COLO829 (cell line): ENCODE measurements around the gene PCDHGB2.
"Not testable (repeated sequence)": the region's sequence is repeated elsewhere in the genome, so short reads cannot be mapped to it uniquely, and the experiment has no call there.

Experiments used
- DNase-seq: peaks from one replicate; pipeline ENCODE4 v3.0.0; 2012; ENCODE audit warnings: low spot score

The PCDHGB2 gene

DNA sequence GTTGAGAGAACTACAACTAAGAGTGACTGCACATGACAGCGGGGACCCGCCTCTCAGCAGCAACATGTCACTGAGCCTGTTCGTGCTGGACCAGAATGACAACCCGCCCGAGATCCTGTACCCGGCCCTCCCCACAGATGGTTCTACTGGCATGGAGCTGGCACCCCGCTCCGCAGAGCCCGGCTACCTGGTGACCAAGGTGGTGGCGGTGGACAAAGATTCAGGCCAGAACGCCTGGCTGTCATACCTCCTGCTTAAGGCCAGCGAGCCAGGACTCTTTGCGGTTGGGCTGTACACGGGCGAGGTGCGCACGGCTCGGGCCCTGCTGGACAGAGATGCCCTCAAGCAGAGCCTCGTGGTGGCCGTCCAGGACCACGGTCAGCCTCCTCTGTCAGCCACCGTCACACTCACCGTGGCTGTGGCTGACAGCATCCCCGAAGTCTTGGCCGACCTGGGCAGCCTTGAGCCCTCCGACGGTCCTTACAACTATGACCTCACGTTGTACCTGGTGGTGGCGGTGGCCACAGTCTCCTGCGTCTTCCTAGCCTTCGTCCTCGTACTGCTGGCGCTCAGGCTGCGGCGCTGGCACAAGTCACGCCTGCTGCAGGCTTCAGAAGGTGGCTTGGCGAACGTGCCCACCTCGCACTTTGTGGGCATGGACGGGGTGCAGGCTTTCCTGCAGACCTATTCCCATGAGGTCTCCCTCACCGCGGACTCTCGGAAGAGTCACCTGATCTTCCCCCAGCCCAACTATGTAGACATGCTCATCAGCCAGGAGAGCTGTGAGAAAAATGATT lies 24.9 kb downstream of the PCDHGB2 start:
- DNase-seq = no peak

DNA sequence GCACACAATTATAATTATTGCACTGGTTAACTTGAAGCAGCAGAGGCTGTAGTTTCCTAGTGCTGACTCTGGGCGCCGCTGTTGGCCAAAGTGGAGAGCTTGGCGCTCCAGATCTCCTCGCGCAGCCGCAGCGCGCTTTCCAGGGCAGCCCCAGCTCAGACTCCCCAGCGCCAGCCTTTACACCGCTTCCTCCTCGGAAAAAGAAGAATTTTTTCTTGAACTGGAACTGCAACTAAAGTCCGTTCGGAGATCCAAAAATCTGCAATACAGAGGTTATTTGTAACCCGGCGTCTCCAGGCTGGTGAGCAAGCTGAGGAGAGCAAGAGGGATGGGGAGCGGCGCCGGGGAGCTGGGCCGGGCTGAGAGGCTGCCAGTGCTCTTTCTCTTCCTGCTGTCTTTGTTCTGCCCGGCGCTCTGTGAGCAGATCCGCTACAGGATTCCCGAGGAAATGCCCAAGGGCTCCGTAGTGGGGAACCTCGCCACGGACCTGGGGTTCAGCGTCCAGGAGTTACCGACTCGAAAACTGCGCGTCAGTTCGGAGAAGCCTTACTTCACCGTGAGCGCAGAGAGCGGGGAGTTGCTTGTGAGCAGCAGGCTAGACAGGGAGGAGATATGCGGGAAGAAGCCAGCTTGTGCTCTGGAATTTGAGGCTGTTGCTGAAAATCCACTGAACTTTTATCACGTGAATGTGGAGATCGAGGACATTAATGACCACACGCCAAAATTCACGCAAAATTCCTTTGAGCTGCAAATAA lies 27.9 kb downstream of the PCDHGB2 start, which contains the start of gene PCDHGB4:
TSS of gene PCDHGB4 (plus strand) at position 142 of the 755 bp plus-strand sequence. CDS start at position 329, 187 bp downstream.
- DNase-seq = not testable (repeated sequence)

DNA sequence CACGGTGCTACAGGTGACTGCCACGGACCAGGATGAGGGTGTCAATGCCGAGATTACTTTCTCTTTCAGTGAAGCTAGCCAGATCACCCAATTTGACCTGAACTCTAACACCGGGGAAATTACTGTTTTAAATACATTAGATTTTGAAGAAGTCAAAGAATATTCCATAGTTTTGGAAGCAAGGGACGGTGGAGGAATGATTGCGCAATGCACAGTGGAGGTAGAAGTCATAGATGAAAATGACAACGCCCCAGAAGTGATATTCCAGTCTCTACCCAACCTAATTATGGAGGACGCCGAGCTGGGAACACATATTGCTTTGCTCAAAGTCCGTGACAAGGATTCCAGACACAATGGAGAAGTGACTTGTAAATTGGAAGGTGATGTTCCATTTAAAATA lies 28.9 kb downstream of the PCDHGB2 start:
- no peak for DNase-seq

DNA sequence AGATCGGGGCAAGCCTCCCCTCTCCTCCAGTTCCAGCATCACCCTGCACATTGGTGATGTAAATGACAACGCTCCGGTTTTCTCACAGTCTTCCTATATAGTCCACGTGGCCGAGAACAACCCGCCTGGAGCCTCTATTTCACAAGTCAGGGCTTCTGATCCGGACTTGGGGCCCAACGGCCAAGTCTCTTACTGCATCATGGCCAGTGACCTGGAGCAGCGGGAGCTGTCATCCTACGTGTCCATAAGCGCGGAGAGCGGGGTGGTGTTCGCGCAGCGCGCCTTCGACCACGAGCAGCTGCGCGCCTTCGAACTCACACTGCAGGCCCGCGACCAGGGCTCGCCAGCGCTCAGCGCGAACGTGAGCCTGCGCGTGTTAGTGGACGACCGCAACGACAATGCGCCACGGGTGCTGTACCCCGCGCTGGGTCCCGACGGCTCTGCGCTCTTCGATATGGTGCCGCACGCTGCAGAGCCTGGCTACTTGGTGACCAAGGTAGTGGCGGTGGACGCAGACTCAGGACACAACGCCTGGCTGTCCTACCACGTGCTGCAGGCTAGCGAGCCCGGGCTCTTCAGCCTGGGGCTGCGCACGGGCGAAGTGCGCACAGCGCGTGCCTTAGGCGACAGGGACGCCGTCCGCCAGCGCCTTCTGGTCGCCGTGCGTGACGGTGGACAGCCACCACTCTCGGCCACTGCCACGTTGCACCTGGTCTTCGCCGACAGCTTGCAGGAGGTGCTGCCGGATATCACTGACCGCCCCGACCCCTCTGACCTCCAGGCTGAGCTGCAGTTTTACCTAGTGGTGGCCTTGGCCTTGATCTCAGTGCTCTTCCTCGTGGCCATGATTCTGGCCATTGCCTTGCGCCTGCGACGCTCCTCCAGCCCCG lies 29.6 kb downstream of the PCDHGB2 start:
- DNase-seq = no peak

DNA sequence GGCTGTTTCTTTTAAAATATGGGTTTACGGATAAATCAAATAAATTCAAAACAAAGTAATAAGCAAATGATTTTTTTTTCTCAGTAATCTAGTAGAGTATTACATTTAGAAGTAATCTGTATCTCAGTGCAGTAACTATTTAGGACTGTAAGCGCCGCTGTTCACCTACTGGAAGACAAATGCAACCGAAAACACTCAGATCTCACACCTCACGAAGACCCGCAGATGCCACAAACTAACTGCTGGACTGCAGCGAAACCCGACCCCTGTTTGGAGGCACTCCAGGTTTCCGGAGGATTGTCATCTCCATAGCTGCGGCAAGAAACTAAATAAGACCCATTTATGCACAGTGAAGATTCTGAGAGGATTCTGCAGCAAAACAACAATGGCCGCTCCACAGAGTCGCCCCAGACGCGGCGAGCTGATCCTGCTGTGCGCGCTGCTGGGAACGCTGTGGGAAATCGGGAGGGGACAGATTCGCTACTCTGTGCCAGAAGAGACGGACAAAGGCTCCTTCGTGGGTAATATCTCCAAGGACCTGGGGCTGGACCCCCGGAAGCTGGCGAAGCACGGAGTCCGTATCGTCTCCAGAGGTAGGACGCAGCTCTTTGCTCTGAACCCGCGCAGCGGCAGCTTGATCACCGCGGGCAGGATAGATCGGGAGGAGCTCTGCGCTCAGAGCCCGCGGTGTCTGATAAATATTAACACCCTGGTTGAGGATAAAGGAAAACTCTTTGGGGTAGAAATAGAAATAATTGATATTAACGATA lies 32.8 kb downstream of the PCDHGB2 start, which contains the start of gene PCDHGA8:
TSS of gene PCDHGA8 (plus strand) at position 205 of the 770 bp plus-strand sequence. CDS start at position 386, 181 bp downstream.
- no peak for DNase-seq

DNA sequence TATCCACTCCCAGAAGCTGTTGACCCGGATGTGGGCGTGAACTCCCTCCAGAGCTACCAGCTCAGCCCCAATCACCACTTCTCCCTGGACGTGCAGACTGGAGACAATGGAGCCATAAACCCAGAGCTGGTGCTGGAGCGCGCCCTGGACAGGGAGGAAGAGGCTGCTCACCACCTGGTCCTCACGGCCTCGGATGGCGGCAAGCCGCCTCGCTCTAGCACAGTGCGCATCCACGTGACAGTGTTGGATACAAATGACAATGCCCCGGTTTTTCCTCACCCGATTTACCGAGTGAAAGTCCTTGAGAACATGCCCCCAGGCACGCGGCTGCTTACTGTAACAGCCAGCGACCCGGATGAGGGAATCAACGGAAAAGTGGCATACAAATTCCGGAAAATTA lies 33.5 kb downstream of the PCDHGB2 start:
- no peak for DNase-seq

DNA sequence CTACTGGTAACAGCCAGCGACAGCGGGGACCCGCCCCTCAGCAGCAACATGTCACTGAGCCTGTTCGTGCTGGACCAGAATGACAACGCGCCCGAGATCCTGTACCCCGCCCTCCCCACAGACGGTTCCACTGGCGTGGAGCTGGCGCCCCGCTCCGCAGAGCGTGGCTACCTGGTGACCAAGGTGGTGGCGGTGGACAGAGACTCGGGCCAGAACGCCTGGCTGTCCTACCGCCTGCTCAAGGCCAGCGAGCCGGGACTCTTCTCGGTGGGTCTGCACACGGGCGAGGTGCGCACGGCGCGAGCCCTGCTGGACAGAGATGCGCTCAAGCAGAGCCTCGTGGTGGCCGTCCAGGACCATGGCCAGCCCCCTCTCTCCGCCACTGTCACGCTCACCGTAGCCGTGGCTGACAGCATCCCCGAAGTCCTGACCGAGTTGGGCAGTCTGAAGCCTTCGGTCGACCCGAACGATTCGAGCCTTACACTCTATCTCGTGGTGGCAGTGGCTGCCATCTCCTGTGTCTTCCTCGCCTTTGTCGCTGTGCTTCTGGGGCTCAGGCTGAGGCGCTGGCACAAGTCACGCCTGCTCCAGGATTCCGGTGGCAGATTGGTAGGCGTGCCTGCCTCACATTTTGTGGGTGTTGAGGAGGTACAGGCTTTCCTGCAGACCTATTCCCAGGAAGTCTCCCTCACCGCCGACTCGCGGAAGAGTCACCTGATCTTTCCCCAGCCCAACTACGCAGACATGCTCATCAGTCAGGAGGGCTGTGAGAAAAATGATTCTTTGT lies 34.8 kb downstream of the PCDHGB2 start:
- not testable (repeated sequence) for DNase-seq

DNA sequence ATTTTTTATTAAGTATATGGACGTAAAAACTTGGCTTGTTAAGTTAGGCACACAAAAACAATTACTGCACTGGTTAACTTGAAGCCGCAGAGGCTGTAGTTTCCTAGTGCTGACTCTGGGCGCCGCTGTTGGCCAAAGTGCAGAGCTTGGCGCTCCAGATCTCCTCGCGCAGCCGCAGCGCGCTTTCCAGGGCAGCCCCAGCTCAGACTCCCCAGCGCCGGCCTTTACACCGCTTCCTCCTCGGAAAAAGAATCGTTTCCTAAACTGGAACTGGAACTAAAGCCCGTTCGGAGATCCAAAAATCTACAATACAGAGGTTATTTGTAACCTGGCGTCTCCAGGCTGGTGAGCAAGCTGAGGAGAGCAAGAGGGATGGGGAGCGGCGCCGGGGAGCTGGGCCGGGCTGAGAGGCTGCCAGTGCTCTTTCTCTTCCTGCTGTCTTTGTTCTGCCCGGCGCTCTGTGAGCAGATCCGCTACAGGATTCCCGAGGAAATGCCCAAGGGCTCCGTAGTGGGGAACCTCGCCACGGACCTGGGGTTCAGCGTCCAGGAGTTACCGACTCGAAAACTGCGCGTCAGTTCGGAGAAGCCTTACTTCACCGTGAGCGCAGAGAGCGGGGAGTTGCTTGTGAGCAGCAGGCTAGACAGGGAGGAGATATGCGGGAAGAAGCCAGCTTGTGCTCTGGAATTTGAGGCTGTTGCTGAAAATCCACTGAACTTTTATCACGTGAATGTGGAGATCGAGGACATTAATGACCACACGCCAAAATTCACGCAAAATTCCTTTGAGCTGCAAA lies 38.2 kb downstream of the PCDHGB2 start, which contains the start of gene PCDHGB5:
TSS of gene PCDHGB5 (plus strand) at position 192 of the 796 bp plus-strand sequence. CDS start at position 373, 181 bp downstream.
- DNase-seq = peak; percentile 23

DNA sequence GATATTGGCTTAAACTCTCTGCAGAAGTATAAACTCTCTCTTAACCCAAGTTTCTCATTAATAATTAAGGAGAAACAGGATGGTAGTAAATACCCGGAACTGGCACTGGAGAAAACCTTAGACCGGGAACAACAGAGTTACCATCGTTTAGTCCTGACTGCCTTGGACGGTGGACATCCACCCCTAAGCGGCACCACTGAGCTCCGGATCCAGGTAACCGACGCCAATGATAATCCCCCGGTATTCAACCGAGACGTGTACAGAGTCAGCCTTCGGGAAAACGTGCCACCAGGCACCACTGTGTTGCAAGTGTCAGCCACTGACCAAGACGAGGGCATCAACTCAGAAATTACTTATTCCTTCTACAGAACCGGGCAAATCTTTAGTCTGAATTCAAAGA lies 38.8 kb downstream of the PCDHGB2 start:
- DNase-seq = no peak

DNA sequence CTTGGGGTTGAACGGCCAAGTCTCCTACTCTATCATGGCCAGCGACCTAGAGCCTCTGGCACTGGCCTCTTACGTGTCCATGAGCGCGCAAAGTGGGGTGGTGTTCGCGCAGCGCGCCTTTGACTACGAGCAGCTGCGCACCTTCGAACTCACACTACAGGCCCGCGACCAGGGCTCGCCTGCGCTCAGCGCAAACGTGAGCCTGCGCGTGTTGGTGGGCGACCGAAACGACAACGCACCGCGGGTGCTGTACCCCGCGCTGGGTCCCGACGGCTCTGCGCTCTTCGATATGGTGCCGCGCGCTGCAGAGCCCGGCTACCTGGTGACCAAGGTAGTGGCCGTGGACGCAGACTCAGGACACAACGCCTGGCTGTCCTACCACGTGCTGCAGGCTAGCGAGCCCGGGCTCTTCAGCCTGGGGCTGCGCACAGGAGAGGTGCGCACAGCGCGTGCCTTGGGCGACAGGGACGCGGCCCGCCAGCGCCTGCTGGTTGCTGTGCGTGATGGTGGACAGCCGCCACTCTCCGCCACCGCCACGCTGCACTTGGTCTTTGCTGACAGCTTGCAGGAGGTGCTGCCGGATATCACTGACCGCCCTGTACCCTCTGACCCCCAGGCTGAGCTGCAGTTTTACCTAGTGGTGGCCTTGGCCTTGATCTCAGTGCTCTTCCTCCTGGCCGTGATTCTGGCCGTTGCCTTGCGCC lies 39.9 kb downstream of the PCDHGB2 start:
- DNase-seq = no peak

DNA sequence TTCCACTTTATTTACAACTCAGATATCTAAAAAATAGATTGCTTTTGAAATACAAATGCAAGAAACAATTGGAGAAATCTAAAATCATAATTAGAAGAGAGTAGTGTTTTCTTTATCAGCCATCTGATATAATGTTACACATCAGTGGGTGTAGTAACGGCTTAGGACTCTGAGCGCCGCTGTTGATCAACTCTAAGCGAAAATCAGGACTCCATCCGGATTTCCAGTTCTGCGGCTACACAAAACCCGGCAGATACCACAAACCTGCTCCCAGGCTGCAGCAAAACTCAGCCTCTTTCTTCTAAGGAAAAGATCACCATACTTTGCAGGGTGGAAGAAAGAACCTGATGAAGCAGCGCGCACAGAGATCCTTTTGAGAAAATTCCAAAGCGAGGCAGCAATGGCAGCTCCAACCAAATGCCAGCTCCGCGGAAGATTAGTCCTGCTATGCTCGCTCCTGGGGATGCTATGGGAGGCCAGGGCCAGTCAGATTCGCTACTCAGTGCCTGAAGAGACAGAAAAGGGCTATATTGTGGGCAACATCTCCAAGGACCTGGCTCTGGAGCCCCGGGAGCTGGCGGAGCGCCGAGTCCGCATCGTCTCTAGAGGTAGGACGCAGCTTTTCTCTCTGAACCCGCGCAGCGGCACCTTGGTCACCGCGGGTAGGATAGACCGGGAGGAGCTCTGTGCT lies 42.9 kb downstream of the PCDHGB2 start, which contains the start of gene PCDHGA9:
TSS of gene PCDHGA9 (plus strand) at position 226 of the 691 bp plus-strand sequence. CDS start at position 401, 175 bp downstream.
- DNase-seq = no peak

DNA sequence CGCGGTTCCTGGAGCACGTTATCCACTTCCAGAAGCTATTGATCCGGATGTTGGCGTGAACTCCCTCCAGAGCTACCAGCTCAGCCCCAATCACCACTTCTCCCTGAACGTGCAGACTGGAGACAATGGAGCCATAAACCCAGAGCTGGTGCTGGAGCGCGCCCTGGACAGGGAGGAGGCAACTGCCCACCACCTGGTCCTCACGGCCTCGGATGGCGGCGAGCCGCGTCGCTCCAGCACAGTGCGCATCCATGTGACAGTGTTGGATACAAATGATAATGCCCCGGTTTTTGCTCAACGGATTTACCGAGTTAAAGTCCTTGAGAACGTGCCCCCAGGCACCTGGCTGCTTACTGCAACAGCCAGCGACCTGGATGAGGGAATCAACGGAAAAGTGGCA lies 43.6 kb downstream of the PCDHGB2 start:
- DNase-seq = no peak

DNA sequence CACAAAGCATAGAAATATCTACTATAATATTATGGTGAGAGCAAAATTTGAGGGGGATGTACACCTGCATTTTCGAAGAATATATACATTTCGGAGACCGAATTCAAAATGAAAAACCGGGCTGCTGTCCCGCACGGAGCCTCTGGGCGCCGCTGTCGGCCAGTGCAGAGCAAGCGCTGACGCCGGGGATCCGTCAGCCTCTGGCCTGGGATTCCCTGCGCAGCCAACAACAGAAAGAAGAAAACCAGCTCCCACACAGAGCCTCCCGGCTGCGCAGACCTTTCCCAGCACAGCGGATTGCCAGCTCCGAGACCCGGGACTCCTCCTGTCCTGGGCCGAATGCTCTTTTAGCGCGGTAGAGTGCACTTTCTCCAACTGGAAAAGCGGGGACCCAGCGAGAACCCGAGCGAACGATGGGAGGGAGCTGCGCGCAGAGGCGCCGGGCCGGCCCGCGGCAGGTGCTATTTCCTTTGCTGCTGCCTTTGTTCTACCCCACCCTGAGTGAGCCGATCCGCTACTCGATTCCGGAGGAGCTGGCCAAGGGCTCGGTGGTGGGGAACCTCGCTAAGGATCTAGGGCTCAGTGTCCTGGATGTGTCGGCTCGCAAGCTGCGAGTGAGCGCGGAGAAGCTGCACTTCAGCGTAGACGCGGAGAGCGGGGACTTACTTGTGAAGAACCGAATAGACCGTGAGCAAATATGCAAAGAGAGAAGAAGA lies 48.2 kb downstream of the PCDHGB2 start, which contains the start of gene PCDHGB6:
TSS of gene PCDHGB6 (plus strand) at position 232 of the 716 bp plus-strand sequence. CDS start at position 414, 182 bp downstream.
- not testable (repeated sequence) for DNase-seq

DNA sequence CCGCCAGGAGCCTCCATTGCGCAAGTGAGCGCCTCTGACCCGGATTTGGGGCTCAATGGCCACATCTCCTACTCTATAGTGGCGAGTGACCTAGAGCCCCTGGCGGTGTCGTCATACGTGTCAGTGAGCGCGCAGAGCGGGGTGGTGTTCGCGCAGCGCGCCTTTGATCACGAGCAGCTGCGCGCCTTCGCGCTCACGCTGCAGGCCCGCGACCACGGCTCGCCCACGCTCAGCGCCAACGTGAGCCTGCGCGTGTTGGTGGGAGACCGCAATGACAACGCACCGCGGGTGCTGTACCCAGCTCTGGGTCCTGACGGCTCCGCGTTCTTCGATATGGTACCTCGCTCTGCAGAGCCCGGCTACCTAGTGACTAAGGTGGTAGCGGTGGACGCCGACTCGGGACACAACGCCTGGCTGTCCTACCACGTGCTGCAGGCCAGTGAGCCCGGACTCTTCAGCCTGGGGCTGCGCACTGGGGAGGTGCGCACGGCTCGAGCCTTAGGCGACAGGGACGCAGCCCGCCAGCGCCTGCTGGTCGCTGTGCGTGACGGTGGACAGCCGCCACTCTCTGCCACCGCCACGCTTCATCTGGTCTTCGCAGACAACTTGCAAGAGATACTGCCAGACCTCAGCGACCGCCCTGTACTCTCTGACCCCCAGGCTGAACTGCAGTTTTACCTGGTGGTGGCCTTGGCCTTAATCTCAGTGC lies 50.0 kb downstream of the PCDHGB2 start:
- DNase-seq = no peak

DNA sequence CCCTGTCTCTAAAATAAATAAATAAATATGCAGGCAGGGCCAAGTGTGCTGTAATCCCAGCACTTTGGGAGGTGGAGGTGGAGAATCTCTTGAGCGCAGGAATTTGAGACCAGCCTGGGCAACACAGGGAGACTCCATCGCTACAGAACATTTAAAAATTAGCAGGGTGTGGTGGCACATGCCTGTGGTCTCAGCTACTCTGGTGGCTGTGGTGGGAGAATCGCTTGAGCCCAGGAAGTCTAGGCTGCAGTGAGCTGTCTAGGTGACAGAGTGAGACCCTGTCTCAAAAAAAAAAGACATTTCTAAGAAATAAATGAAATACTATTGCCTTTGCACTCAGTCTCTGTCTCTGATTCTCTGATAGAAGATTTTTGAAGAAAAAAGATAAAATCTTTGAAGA lies 51.8 kb downstream of the PCDHGB2 start:
- DNase-seq = no peak
